SK-N-SH (cell line): Measurements from ENCODE around the gene MISP3. TPM values are rescaled to one million over a fixed set of nuclear protein-coding genes. Genes with fewer than 3 reads are reported as not detected.

ENCODE experiments used
- CTCF ChIA-PET: fragments of 300-600, 350-600 bp; formaldehyde crosslinking; extraction: SDS; loops from one replicate; lab custom pipeline; 2021; lab: Yijun Ruan, JAX
- POLR2A ChIA-PET: fragments of 350-600 bp; sonication (Branson Sonifier 250); formaldehyde crosslinking; extraction: SDS; loops from one replicate; lab custom pipeline; 2020; ENCODE audit warnings: antibody characterized with exemption, inconsistent platforms; lab: Yijun Ruan, JAX
- DNase-seq: peaks from one replicate; pipeline ENCODE4 v3.0.0; 2012
- H2AFZ ChIP-seq: fragments of 200-600 bp; sonication (generic); 2 replicates; pipeline ENCODE4 v1.8.1; 2016; ENCODE audit warnings: antibody characterized with exemption, mild to moderate bottlenecking, low read depth
- H3F3A ChIP-seq: fragments of 200-600 bp; sonication (generic); replicated peaks from 2 replicates; pipeline ENCODE3; 2016; ENCODE audit warnings: antibody characterized with exemption, mild to moderate bottlenecking; ENCODE audit not compliant: insufficient read depth
- H3K27ac ChIP-seq, 2 experiments: fragments of 200-500 bp in 1 of 2; fragments of 200-600 bp in 1 of 2; sonication (Bioruptor generic) in 1 of 2; sonication (generic), shearing (Covaris generic) in 1 of 2; 2 replicates each; pipeline versions ENCODE4 v1.5.1 to v1.6.1; 2014 to 2016; ENCODE audit warnings: low read depth in 2 of 2, inconsistent platforms in 1 of 2, low read length in 1 of 2, mild to moderate bottlenecking in 1 of 2, mixed read lengths in 1 of 2
- H3K27me3 ChIP-seq: fragments of 200-600 bp; sonication (generic), shearing (Covaris generic); 2 replicates; pipeline ENCODE4 v1.6.1; 2016; ENCODE audit warnings: mixed run types; ENCODE audit not compliant: insufficient read depth
- H3K36me3 ChIP-seq, 2 experiments: fragments of 200-500 bp in 1 of 2; fragments of 200-600 bp in 1 of 2; sonication (Bioruptor generic) in 1 of 2; sonication (generic) in 1 of 2; replicated peaks in 1 of 2; 2 replicates each; pipeline versions ENCODE3 to v1.5.1; 2014 to 2016; ENCODE audit warnings: low read length in 1 of 2, mild to moderate bottlenecking in 1 of 2; ENCODE audit not compliant: insufficient read depth in 2 of 2, control insufficient read depth in 1 of 2
- H3K4me1 ChIP-seq, 2 experiments: fragments of 200-500 bp in 1 of 2; fragments of 200-600 bp in 1 of 2; sonication (Bioruptor generic) in 1 of 2; sonication (generic), shearing (Covaris generic) in 1 of 2; 2 replicates each; pipeline versions ENCODE4 v1.5.1 to v1.6.1; 2014 to 2016; ENCODE audit warnings: low read depth in 1 of 2, low read length in 1 of 2, mixed run types in 1 of 2; ENCODE audit not compliant: insufficient read depth in 2 of 2, control insufficient read depth in 1 of 2
- H3K4me2 ChIP-seq: fragments of 200-600 bp; sonication (generic), shearing (Covaris generic); 2 replicates; pipeline ENCODE4 v1.6.1; 2017; ENCODE audit warnings: mixed run types
- H3K4me3 ChIP-seq, 2 experiments: fragments of 200-500 bp in 1 of 2; fragments of 200-600 bp in 1 of 2; sonication (Bioruptor generic) in 1 of 2; sonication (generic), shearing (Covaris generic) in 1 of 2; 2 replicates each; pipeline versions ENCODE4 v1.5.1 to v1.8.1; 2014 to 2016; ENCODE audit warnings: low read depth in 2 of 2, inconsistent platforms in 1 of 2, low read length in 1 of 2, mild to moderate bottlenecking in 1 of 2, mixed read lengths in 1 of 2, moderate library complexity in 1 of 2
- H3K79me2 ChIP-seq: fragments of 200-600 bp; sonication (generic); 2 replicates; pipeline ENCODE4 v1.8.1; 2017; ENCODE audit warnings: mild to moderate bottlenecking; ENCODE audit not compliant: insufficient read depth
- H3K9ac ChIP-seq: fragments of 200-600 bp; sonication (generic); 2 replicates; pipeline ENCODE4 v1.6.1; 2017; ENCODE audit warnings: mixed run types
- H3K9me2 ChIP-seq: fragments of 200-600 bp; sonication (generic); 2 replicates; pipeline ENCODE4 v1.6.1; 2017; ENCODE audit warnings: mixed run types
- H3K9me3 ChIP-seq: fragments of 200-600 bp; sonication (generic); 2 replicates; pipeline ENCODE4 v1.6.1; 2017; ENCODE audit warnings: mixed run types, mild to moderate bottlenecking, moderate library complexity
- H4K20me1 ChIP-seq: fragments of 200-600 bp; sonication (generic); 2 replicates; pipeline ENCODE4 v1.6.1; 2017; ENCODE audit warnings: mild to moderate bottlenecking, mixed run types; ENCODE audit not compliant: insufficient read depth
- CHD2 ChIP-seq: fragments of 150-350 bp; IDR thresholded peaks from 2 replicates; pipeline ENCODE4 v1.6.1; 2018; ENCODE audit warnings: low read length; ENCODE audit not compliant: partially characterized antibody
- ELF1 ChIP-seq: IDR thresholded peaks from 2 replicates; pipeline ENCODE4 v1.4.0; 2012
- EP300 ChIP-seq, 2 experiments: IDR thresholded peaks; 2 replicates each; pipeline versions ENCODE4 v1.4.0 to v1.6.1; 2012; ENCODE audit warnings: borderline replicate concordance in 1 of 2, low read depth in 1 of 2, low read length in 1 of 2
- FOXJ3 ChIP-seq: sonication (generic); formaldehyde crosslinking; IDR thresholded peaks from 2 replicates; pipeline ENCODE4 v1.5.1; 2020; ENCODE audit warnings: mild to moderate bottlenecking, missing genetic modification reagents
- GABPA ChIP-seq: IDR thresholded peaks from 2 replicates; pipeline ENCODE4 v1.4.0; 2012; ENCODE audit warnings: low read depth, mild to moderate bottlenecking
- GATA2 ChIP-seq: sonication (generic); formaldehyde crosslinking; IDR thresholded peaks from 2 replicates; pipeline ENCODE4 v1.5.0; 2020; ENCODE audit warnings: mild to moderate bottlenecking, missing genetic modification reagents
- IRF3 ChIP-seq: fragments of 150-350 bp; IDR thresholded peaks from 2 replicates; pipeline ENCODE4 v1.6.1; 2016; ENCODE audit warnings: mild to moderate bottlenecking, low read depth, low read length
- MAX ChIP-seq: IDR thresholded peaks from 2 replicates; pipeline ENCODE4 v1.4.0; 2012; ENCODE audit warnings: low read depth
- MEF2A ChIP-seq: IDR thresholded peaks from 2 replicates; pipeline ENCODE4 v1.4.0; 2012; ENCODE audit warnings: low read depth, borderline replicate concordance
- MXI1 ChIP-seq: IDR thresholded peaks from 2 replicates; pipeline ENCODE4 v1.6.1; 2012; ENCODE audit warnings: mild to moderate bottlenecking, low read depth, low read length, improper control_type of control experiment
- NFIC ChIP-seq: IDR thresholded peaks from 2 replicates; pipeline ENCODE4 v1.4.0; 2012; ENCODE audit warnings: borderline replicate concordance
- RCOR1 ChIP-seq: fragments of 150-350 bp; IDR thresholded peaks from 2 replicates; pipeline ENCODE4 v1.6.1; 2017; ENCODE audit warnings: antibody characterized with exemption, low read length
- RXRA ChIP-seq: IDR thresholded peaks from 2 replicates; pipeline ENCODE4 v1.4.0; 2012; ENCODE audit warnings: low read depth, mild to moderate bottlenecking, borderline replicate concordance
- SIN3A ChIP-seq: IDR thresholded peaks from 2 replicates; pipeline ENCODE4 v1.6.1; 2012; ENCODE audit warnings: low read depth, mild to moderate bottlenecking, low read length, moderate library complexity, borderline replicate concordance
- TEAD4 ChIP-seq: IDR thresholded peaks from 2 replicates; pipeline ENCODE4 v1.4.0; 2012; ENCODE audit warnings: mild to moderate bottlenecking, borderline replicate concordance; ENCODE audit not compliant: insufficient read depth
- USF2 ChIP-seq: fragments of 150-350 bp; IDR thresholded peaks from 2 replicates; pipeline ENCODE4 v1.6.1; 2017; ENCODE audit warnings: antibody characterized with exemption, low read length, low read depth, borderline replicate concordance
- WGBS: methylation state at CpG from one replicate; pipeline ENCODE4 v1.1.6; 2017; ENCODE audit warnings: low lambda C conversion rate; 5-methylcytosine and 5-hydroxymethylcytosine counted together
- polyA plus RNA-seq, 3 experiments: library from polyadenylated mRNA; depleted of rRNA; stranded (reverse); fragments of >200 nt; gene quantifications; 2 replicates each; pipeline ENCODE4 v1.2.3, GENCODE V29; 2012

Gene MISP3
- polyA plus RNA-seq, 1 of the 3 experiments (the other 2 are of a cell fraction) = 2.6 TPM

- DNase-seq = no peak
- no peaks in the 10 kb centered on the region for H3K9me2 ChIP-seq
- H3F3A ChIP-seq = peaks cover 21% of the 10 kb centered on the region
- peaks cover 16 to 18% of the 10 kb centered on the region in 2 experiments for H3K36me3 ChIP-seq
- H3K4me3 ChIP-seq = peak overlapping the region; percentile 57 to 64
- H3K9me3 ChIP-seq = peaks cover 8% of the 10 kb centered on the region; the same call in 1 of the 2 replicates
- TF ChIP-seq MEF2A (no peak), RCOR1 (no peak), RXRA (no peak), CHD2 (no peak), NFIC (no peak), GABPA (no peak), ELF1 (no peak), SIN3A (no peak), IRF3 (no peak), MAX (no peak), EP300 (IDR thresholded peaks at IDR 0.05; ENCODE audit: borderline replicate concordance in 1 of 2, low read depth in 1 of 2, low read length in 1 of 2) (no peak)
- TF ChIP-seq, all 33 proteins: peak for 0
- ChIA-PET POLR2A (no interaction called here), CTCF (interaction anchor here (0.6 to 5.4 kb wide), 8 partner anchors 8 to 259 kb away, joined by 3 to 19 read pairs (median 8); partner anchors contain the start of genes ASF1B and MISP3)
- Histone ChIP-seq H3K9ac (no peak overlapping the region), H3K27ac (no peak overlapping the region), H3K4me2 (peak overlapping the region; percentile 71), H3K79me2 (no peaks in the 10 kb centered on the region; the same call in 1 of the 2 replicates), H4K20me1 (peaks cover 4% of the 10 kb centered on the region; the same call in 1 of the 2 replicates), H2AFZ (no peak overlapping the region), H3K4me1 (peaks cover 0 to 10% of the 10 kb centered on the region in 2 experiments; a peak in 1 of 4 replicates), H3K27me3 (no peaks in the 10 kb centered on the region)
- WGBS = 89% methylated on average over 23 of the region's 30 CpGs
These were observed 16.2 kb downstream of the MISP3 start for GRCh38 chr19:14088634-14089411.

- peak overlapping the region in 1 of 2 experiments; percentile 32; a peak in 2 of 4 replicates for H3K27ac ChIP-seq
- DNase-seq = peak; percentile 42
- H3K36me3 ChIP-seq = peaks cover 16 to 18% of the 10 kb centered on the region in 2 experiments
- H3K27me3 ChIP-seq = no peaks in the 10 kb centered on the region
- peaks cover 20% of the 10 kb centered on the region for H3F3A ChIP-seq
- no peaks in the 10 kb centered on the region for H3K9me2 ChIP-seq
- peaks cover 4% of the 10 kb centered on the region; the same call in 1 of the 2 replicates for H4K20me1 ChIP-seq
- WGBS = 35% methylated on average over 16 of the region's 16 CpGs
- H2AFZ ChIP-seq = no peak overlapping the region
- no peak for TF ChIP-seq GATA2 (CRISPR knock-in tag)
- TF ChIP-seq RXRA = no peak
- no peak for TF ChIP-seq FOXJ3
- TF ChIP-seq MXI1 = no peak
- no peak for TF ChIP-seq TEAD4
- no peak for TF ChIP-seq USF2
- ChIA-PET CTCF (interaction anchor here (0.6 to 5.4 kb wide), 8 partner anchors 8 to 259 kb away, joined by 3 to 19 read pairs (median 8); partner anchors contain the start of genes ASF1B and MISP3), POLR2A (no interaction called here)
- H3K4me2 ChIP-seq = peak overlapping the region; percentile 71
- peak overlapping the region; percentile 57 to 64 for H3K4me3 ChIP-seq
- H3K9me3 ChIP-seq = peaks cover 8% of the 10 kb centered on the region; the same call in 1 of the 2 replicates
- no peaks in the 10 kb centered on the region; the same call in 1 of the 2 replicates for H3K79me2 ChIP-seq
- H3K4me1 ChIP-seq = peaks cover 0 to 10% of the 10 kb centered on the region in 2 experiments; a peak in 1 of 4 replicates
- H3K9ac ChIP-seq = no peak overlapping the region
These were observed 16.8 kb downstream of the MISP3 start for GRCh38 chr19:14089412-14089661.
